GM13976 (cell line): ENCODE results near the gene FAM3A.
A peak's percentile ranks its signal among the peaks of the same experiment; 100 is the strongest.

Experiments used
- DNase-seq: peaks from one replicate; pipeline ENCODE4 v3.0.0; 2012; ENCODE audit warnings: low spot score
- in situ Hi-C: fragments of 300-500 bp; cut with MboI; formaldehyde crosslinking; loops from one replicate; pipeline ENCODE4 v1.12.0; 2022; ENCODE audit warnings: low sequenced_read_pairs, mixed read lengths, inconsistent platforms; ENCODE audit not compliant: unreplicated experiment
- TF ChIP-seq, protein P1 (sequence below): IDR thresholded peaks from 2 replicates; pipeline ENCODE4 v1.5.1; 2012; ENCODE audit warnings: borderline replicate concordance, mild to moderate bottlenecking; ENCODE audit not compliant: insufficient read depth; ENCODE audit errors: extremely low read depth, missing control alignments, control extremely low read depth

FAM3A gene

GRCh38 chrX:154530286-154530685, 14.3 kb upstream of the FAM3A start:
- DNase-seq, result no peak
- TF ChIP-seq, protein P1, sequence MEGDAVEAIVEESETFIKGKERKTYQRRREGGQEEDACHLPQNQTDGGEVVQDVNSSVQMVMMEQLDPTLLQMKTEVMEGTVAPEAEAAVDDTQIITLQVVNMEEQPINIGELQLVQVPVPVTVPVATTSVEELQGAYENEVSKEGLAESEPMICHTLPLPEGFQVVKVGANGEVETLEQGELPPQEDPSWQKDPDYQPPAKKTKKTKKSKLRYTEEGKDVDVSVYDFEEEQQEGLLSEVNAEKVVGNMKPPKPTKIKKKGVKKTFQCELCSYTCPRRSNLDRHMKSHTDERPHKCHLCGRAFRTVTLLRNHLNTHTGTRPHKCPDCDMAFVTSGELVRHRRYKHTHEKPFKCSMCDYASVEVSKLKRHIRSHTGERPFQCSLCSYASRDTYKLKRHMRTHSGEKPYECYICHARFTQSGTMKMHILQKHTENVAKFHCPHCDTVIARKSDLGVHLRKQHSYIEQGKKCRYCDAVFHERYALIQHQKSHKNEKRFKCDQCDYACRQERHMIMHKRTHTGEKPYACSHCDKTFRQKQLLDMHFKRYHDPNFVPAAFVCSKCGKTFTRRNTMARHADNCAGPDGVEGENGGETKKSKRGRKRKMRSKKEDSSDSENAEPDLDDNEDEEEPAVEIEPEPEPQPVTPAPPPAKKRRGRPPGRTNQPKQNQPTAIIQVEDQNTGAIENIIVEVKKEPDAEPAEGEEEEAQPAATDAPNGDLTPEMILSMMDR, result no peak
- in situ Hi-C loops, result loop anchor here (25.0 kb wide), 1 partner anchor 518 kb away; the partner anchor contains the start of gene IRAK1

DNA sequence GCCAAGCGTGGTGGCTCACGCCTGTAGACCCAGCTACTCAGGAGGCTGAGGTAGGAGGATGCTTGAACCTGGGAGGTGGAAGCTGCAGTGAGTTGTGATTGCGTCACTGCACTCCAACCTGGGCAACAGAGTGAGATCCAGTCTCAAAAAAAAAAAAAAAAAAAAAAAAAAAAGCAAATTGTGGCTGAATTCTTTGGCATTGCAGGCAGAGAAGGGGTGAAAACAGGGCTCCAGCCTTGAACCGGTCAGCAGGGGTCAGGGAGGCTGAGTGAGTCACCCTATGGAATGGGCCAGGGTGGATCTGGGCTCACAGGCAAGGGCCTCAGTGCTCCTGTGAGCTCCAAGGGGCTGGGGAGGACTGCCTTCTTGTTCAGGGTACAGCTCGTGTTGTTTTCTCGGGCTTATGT, 13.2 kb upstream of the FAM3A start:
- in situ Hi-C loops, result loop anchor here (25.0 kb wide), 1 partner anchor 517 kb away; the partner anchor contains the start of gene IRAK1
- DNase-seq, result no peak
- TF ChIP-seq, protein P1, result no peak

DNA sequence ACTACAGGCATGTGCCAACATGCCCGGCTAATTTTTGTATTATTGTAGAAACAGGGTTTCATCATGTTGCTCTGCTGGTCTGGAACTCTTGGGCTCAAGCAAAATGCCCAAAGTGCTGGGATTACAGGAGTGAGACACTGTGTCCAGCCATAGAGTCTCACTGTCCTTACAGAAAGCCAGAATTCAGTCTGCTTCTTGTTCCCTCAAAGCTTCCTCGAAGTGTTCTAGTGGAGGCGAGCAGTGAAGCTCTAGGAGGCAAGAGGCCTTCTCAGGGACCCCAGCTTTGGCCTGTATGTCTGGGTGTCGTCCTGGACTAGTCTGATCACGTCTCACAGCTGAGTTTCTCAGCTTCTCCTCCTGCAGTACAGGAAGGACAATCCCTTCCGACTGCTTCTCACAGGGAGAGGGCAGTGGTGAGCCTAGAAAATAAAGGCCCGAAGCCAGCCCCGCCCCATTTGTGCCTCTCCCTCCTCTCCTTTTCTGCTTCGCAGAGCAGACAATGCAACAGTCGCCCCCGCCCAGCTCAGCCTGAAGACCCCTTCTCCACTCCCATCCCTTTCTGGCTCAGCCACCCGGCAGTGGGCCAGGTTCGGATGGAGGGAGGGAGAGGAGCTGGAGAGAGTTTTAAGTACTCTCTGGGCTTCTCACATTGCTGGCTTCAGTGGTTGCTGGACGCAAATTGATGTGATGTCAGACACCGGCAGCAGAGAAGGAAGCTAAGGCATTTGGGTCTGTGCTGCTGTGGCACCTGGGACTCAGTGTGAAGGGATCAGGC, 11.1 kb upstream of the FAM3A start:
- in situ Hi-C loops, result loop anchor here (25.0 kb wide), 1 partner anchor 515 kb away; the partner anchor contains the start of gene IRAK1
- TF ChIP-seq, protein P1, result peak; percentile 32
- DNase-seq, result peak; percentile 73

GRCh38 chrX:154525606-154526490, 9.8 kb upstream of the FAM3A start:
- TF ChIP-seq, protein P1, result no peak
- in situ Hi-C loops, result loop anchor here (25.0 kb wide), 1 partner anchor 514 kb away; the partner anchor contains the start of gene IRAK1

DNA sequence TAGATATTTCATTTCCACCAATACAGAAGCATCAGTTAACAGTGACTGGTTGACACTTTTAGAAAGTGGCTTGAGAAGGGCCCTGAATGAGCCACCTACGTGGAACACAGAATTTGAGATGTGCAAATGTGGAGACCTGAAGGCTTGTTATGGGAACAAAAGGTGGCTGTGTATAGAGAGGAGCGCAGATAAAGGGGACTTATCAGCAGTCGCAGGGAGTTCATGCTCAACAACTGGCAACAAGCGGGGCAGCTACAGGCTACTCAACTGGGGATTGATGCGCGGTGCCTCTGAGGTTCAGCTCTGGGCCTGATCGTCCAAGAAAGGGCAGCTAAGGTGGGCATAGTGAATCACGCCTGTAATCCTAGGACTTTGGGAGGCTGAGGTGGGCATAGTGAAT, 3.4 kb upstream of the FAM3A start:
- in situ Hi-C loops, result no loop called here
- TF ChIP-seq, protein P1, result no peak
- DNase-seq, result no peak

More at GRCh38 chrX:154525606-154526490, 9.8 kb upstream of the FAM3A start:
- no peak for DNase-seq

- TF ChIP-seq, protein P1, result no peak
- no peak for DNase-seq
- in situ Hi-C loops, result no loop called here
Measured at GRCh38 chrX:154517101-154517781, 1.2 kb upstream of the FAM3A start.
